HG03354 (cell line): ENCODE data around the gene SLC46A1.

Experiments used
- ATAC-seq: cut with Tn5 transposase; IDR thresholded peaks from one replicate; pipeline ENCODE4 v1.9.1; 2021; ENCODE audit warnings: mild to moderate bottlenecking; ENCODE audit not compliant: unreplicated experiment, poor library complexity, severe bottlenecking

The SLC46A1 gene

DNA sequence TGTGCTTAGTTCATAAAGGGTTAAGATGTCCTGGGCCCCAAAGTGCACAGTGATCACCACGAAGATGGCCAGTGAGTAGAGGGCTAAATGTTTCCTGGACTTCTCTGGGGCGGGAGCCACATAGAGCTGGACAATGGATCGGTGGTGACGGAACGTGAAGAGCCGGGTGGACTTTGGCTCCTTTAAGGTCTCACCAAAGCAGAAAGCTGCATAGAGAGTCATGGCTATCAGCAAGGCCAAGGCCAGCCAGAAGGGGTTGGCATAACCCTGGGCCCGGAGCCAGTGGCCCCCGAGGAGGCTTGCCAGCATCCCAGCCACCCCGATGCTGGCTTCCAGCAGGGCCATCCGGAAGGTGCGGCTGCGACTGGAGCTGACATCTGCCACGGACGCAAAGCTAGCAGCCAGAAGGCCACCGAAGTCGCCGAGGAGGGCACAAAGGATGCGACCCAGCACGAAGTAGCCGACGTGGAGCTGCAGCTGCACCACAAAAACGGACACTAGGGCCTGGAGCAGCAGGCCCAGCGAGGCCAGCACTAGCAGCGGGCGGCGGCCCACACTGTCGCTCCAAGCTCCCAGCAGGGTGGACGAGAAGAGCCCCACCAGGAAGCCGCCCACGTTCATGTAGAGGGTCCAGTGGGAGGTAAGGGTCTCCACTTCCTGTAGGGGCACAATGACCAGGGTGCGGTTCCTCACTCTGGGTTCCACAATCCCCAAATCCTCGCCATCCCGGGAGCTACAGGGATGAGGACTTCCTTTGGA, 1.0 kb downstream of the SLC46A1 start:
- no peak for ATAC-seq

DNA sequence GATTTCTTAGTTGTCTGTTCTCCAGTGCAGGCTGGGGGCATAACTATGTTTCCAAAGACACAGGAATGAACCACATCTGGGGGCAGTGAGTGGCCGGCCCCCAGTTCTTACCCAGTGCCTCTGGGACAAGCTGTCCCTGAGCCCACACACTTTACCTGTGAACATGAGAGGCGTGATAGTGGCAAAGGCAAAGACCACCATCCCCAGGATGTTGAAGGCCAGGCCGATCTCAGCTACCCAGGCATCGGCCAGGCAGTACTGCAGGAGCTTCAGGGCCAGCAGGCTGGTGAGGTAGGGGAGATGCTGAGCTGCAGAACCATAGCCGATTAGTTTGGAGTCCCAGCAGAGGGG, 1.6 kb downstream of the SLC46A1 start:
- ATAC-seq, result no peak

DNA sequence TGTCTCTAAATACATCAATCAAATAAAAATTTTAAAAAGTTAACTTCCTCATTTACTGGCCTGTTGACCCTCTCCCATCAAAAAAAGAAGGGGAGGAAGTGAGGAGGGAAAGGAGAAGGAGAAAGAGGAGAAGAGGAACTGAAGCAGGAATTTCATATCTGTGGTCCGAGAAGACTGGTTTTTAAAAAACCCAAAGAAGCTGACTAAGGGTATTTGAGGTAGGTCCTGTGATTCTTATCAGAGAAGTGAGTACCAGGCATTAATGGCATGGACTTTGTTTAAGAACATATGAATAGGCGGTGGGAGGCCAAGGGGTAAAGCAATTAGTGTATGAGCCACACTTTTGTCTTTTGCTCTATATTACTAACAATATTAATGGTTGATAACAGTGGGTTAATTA, 2.0 kb downstream of the SLC46A1 start:
- no peak for ATAC-seq

DNA sequence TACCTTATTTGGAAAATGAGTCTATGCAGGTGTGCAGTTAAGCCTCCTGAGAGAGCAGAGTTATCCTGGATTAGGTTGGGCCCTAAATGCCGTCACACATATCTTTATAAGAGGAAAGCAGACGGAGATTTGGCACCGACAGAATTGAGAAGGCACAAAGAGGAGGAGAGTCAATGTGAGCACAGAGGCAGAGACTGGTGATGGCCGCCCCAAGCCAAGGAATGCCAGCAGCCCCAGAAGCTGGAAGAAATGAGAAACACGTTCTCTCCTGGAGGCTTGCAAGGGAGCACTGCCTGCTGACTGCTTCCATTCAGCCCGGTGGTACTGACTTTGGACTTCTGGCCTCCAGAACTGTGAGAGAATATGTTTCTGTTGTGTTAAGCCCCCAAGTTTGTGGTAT, 3.2 kb downstream of the SLC46A1 start:
- ATAC-seq, result no peak

DNA sequence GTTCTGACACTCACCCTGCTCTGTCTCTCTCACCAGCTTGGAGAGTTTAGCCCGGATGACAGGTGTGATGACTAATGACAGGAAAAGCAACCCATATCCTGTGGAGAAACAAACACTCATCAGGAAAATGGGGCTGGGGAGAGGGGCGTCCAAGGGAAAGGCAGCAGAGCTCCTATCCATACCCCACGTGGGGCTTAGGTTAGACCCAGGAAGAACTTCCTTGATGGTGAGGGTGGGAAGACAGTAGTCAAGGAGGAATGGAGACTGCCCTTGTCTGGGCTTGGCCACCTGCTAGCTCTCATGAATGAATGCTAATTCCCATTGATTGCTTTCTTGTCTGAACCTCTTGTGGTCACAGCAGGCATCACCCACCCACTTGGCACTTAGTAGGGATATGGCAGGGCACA, 3.8 kb downstream of the SLC46A1 start:
- ATAC-seq, result no peak

DNA sequence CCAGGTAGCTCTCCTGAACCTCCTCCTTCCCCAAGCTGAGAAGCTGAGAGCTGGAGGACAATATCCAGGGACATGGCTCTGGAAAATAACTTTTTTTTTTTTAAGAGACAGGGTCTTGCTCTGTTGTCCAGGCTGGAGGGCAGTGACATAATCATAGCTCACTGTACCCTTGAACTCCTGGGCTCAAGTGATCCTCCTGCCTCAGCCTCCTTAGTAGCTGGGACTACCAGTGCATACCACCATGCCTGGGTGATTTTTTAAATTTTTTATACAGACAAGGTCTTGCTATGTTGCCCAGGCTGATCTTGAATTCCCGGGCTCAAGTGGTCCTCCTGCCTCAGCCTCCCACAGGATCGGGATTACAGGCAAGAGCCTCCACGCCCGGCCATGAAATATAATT, 6.2 kb downstream of the SLC46A1 start:
- ATAC-seq, result no peak

DNA sequence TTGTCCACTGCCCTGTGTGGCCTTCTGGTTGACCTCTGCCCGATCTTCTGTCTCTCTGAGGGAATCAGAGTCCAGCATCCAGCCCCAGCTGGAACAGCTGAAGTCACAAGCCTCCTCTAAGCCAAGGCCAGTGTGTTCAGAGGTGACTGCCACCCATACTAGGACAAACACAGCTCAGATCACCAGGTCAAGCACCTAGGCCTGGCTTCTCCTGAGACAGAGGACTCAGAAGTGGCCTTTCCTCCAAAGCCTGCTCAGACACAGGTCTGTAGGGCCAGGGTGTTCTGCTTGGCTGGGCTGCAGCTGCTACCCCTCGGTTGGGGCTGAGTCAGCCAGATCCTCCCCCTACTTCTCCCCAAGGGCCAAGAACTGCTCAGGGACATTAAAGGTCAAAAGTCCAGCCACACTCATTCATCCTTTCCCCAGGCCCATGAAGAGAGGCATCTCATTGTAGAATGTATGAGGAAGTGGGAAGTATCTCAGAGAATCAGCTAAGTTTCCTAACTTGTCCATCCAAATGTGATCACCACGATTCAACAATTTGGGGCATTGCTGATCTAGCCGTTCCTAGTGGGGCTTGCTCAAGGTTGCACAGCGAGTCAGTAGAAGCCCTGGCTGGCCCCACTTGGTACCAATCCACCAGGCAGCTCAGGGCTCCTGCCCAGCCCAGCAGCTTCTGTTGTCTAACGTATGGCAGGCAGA, 7.6 kb downstream of the SLC46A1 start:
- no peak for ATAC-seq

DNA sequence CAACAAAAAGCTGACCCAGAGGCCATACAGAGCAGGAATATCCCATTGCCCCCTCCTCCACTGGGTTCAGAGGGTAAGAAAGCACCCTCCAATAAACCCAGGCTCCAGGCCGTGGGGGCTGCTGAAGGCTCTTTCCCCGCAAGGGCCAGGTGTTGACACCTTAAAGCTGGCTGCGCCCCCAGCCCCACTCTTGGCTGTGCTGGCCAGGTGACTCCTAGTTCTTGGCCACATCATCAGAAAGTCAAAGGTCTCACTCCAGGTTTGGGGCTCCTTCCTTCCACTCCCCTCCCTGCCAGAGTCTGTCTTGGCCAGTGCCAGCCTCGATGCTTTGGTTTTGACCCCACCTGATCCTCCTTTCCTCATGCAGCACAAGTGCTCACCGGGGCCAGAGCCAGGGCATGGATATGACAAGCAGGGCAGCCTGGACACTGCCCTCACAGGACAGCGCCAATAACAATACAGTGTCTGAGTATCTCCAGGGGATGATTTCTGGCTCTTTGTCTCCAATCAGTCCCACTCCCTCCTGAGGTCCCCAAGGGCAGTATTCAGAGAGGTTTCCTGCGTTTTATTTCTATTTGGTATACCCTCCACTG, 8.2 kb downstream of the SLC46A1 start:
- ATAC-seq, result no peak

DNA sequence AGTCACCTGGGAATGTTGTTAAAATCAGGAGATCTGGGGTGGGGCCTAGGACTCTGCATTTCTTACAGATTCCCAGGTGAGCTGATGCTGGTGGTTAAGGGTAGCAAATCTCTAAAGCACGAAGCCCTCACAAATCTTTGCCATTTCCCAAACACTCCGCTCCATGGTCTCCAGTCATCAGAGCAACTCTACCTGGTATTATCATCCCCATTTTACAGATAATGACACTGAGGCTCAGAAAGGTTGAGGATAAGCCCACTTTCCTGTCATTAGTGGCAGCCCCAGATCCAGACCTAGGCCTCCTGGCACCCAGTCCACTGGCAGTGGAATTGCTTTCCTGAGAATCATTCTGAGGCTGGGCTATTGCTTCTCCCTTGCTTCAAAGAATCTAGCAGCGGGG, 8.7 kb downstream of the SLC46A1 start:
- ATAC-seq, result no peak

DNA sequence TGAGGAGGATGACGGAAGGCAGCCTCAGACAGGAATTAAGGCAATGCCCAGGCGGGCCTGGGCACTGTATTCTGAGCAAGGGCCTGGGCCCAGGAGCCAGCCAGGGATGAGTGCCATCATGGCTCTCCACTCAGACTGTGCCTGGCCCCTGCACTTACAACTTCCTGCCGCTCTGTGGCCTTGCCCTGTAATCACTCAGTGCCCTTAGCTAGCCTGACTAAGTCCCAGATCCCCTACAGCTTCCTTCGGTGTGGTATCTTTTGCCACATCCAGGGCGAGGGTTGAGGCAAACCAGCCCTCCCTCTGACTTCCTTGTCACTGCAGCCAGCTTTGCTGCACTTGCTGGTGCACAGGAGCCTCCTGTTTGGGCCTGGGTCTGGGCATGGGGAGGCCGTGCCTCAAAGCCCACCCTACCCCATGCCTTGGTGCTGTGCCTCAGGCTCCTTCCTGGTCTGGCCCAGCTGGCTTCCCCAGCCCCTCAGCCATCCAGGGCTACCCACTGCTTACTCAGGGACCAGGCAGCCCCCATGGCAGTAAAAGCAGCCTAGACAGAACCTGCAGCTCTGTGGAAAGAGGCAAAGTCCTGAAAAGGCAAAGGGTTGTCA, 9.3 kb downstream of the SLC46A1 start:
- no peak for ATAC-seq

DNA sequence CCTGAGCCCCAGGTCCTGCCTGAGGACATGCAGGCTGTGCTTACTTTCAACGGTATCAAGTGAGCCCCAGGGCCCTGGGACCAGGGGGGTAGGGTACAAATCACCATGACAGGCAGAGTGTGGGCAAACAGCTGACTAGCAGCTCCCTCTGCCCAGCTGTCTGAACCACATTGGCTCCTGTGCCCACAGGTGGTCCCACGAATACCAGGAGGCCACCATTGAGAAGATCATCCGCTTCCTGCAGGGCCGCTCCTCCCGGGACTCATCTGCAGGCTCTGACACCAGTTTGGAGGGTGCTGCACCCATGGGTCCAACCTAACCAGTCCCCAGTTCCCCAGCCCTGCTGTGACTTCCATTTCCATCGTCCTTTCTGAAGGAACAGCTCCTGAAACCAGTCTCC, 10.0 kb downstream of the SLC46A1 start:
- ATAC-seq, result no peak

DNA sequence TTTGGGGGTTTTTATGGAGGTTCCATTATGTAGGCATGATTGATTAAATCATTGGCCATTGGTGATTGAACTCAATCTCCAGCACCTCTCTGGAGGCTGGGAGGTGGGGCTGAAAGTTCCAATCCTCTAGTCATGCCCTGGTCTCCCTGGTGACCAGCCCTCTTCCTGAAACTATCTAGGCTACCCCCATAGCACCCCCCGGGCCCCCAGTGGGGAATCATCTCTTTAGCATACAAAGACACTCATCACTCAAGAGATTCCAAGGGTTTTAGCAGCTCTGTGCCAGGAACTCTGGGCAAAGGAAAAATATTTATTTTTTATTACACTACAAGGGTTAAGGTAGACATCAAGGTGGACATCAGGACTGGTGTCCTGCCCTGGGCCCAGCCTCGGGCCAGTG, 10.6 kb downstream of the SLC46A1 start:
- no peak for ATAC-seq

DNA sequence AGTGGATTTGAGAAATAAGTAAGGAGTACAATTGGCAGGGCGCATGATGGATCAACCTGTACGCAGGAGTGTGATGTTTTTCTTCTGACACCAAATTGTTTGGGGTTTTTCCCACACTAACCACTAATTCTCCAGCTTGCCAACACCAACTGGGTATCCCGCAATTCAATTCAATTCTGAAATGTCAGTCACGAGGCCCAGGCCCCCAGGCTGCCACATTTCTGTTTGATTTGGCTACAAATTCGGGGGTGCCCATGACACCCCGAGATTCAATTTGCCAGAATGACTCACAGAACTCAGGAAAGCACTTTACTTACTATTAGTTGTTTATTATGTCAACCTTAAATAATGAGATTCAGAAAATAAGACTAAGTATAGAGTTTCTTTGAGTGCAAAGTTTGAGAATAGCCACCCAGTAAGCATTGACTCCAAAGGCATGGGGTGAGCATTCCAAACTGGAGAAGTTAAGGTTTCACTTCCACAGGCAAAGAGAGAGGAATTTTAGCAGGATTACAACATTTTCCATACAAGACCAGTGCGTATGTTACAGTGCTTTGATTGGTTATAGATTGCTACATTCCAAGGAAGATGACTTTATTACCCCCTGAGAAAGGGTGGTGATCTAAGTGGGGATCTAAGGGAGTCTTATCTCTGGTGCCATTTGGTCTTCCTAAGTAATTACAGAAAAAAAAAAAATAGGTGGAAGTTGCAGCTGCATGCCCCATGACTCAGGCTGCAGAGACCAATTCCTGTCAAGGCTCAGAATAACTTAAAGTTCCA, 11.5 kb downstream of the SLC46A1 start:
- no peak for ATAC-seq

DNA sequence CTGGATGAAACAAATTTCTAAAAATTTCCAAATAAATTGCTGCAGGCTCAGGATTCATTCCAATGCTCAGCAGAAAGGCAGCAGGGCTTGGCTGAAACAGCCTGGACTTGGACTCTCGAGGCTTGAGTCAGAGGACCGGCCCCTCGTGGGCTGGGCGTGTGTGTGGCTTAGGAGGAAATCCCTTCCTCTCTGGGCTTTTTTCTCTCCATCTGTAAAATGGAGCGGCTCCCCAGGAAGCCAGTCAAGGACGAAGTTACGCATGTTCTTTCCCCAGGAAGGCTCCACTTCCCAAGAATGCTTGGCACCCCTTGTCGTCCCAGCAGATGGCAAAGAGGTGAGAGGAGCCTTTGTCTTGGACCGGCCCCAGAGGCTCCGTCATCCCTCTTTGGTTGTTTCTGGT, 13.5 kb downstream of the SLC46A1 start:
- no peak for ATAC-seq

DNA sequence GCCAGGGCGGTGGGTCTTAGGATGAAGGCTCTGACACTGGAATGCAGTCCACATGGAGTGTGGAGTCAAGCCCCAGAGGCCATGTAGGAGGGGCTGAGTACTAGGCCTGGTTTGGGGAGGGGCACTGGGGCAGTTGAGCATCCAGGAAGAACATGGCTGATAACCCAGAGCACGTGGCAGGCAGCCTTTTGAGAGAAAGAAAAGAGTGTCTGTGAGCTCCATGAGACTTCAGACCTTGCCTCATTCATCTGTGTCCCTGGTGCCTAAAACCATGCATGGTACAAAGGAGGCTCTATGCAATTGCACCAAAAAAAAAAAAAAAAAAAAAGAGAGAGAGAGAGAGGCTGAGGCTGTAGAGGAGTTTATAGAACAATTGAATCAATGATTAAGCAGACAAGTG, 14.6 kb downstream of the SLC46A1 start:
- no peak for ATAC-seq

DNA sequence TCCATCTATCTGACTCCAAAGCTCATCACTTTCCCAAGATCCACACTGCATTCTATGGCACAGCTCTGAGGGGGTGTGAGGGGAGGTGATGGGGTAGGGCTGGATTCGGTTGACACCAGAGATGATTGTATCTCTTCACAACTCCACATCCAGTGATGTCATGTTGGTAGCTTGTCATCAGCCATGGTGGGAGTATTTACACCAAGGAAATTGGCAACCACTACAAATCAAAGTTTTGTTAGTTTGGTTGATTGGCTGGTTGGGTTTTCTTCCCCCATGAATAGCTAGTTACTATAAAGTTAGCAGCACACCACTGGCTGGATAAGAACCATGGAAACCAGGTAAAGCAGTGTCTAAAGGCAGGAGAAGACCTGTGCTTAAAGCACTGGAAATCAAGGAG, 15.0 kb downstream of the SLC46A1 start:
- no peak for ATAC-seq

DNA sequence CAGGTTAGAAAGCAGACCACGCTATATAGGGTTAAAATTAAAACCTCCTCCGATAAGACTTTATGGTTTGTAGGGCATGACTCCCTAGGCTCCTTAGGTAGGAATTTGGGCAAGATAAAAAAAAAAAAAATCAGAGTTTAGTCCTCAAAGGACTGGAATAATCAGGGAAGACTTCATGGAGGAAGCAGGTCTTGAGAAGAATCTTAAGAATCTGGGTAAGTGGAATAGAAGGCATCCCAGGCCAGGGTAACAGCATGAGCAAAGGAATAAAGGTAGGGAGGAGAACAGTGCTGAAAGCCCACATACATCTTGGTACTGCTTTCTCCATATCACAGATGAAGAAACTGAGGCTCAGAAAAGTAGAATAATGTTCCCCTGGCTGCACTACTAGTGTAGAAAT, 15.4 kb downstream of the SLC46A1 start:
- ATAC-seq, result no peak

DNA sequence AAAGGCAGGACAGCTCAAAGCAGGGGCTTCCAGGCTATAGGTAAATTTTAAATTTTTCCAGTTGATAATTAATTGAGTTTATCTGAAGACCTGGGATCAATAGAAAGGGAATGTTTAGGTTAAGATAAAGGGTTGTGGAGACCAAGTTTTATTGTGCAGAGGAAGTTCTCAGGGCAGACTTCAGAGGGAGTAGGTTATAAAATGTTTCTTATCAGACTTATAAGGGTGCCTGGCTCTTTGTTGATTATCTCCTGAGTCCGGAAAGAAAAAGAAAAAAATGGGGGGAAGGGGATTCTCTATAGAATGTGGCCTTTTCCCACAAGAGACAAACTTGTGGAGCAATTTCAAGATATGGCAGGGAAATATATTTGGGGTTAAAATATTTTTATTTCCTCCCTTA, 15.9 kb downstream of the SLC46A1 start:
- ATAC-seq, result no peak

DNA sequence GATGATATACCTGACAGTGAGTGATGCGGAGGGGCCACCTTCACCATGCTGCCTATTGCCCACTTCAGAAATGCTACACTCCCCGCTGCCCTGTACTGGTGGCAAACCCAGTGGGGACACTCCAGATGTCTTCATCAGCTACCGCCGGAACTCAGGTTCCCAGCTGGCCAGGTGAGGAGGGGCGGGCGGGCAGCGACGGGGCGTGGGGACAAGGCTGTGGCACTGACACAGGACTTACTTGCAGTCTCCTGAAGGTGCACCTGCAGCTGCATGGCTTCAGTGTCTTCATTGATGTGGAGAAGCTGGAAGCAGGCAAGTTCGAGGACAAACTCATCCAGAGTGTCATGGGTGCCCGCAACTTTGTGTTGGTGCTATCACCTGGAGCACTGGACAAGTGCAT, 17.9 kb downstream of the SLC46A1 start:
- no peak for ATAC-seq

DNA sequence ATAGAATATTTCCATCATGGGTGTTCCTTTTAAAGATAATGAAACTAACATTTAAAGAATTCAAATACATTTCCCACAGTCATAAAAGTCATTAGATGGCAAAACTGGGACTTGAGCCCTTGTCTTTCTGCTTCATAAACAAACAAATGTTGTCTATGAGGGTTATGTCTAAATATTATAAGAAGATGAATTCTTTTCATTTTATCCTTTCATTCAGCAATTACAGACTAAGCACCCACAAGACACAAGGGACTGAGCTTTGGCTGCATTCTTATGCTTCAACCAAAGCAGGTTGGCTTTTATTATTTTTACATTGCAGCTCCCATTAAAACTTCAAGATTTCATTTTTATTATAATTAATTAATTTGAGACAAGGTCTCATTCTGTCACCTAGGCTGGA, 19.6 kb downstream of the SLC46A1 start:
- ATAC-seq, result no peak
